SH-SY5Y (cell line): ENCODE measurements around the gene NRN1.

Source experiments
- GATA2 ChIP-seq: IDR thresholded peaks from 2 replicates; pipeline ENCODE4 v1.6.1; 2011; ENCODE audit warnings: mild to moderate bottlenecking, low read depth, low read length
- GATA3 ChIP-seq: IDR thresholded peaks from 2 replicates; pipeline ENCODE4 v1.6.1; 2011; ENCODE audit warnings: low read depth, mild to moderate bottlenecking, low read length, moderate library complexity

NRN1 gene

GRCh38 chr6:6005051-6006005, 1.4 kb downstream of the NRN1 start:
- TF ChIP-seq GATA3 (no peak), GATA2 (no peak)

GRCh38 chr6:6004390-6004995, 2.2 kb downstream of the NRN1 start:
- no peak for TF ChIP-seq GATA2
- no peak for TF ChIP-seq GATA3

- TF ChIP-seq GATA2 = no peak
- no peak for TF ChIP-seq GATA3
Measured at GRCh38 chr6:6003621-6004366, 2.9 kb downstream of the NRN1 start.

DNA sequence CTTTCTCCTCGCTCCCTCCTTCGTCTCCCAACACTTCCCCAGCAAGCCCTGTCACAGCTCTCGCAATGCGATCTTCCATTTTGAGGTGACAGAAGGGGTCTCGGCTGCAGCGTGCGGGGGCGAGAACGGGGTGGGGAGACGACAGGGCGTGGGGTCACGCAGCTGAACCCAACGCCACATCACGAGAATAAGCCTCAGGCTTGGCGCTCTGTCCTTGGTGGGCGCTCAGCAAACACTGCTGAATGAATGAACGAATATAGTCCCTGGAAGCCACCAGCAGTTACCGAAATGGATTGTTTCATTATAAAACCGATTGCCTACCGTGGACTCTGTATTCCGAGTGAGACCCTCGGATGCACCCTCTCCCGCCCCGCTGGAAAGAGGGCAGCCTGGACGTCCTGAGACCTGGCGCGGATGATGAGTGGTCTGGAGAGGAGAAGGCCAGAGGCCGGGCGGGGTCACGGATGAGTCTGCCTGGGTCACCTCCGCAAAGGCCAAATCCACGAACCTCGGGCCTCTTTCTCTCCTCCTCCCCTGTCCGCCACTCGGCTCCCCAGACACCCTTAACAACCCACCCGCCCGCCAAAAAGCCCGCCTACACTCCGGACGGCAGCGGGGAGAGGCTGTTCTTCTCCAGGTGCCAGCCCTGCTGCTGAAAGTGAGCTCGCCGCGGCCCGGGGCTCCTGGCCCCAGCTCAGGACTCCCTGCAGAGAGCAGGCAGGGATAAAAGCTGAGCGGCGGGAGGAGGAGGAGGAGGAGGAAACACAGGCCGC, 3.7 kb downstream of the NRN1 start:
- TF ChIP-seq GATA2 = no peak
- no peak for TF ChIP-seq GATA3

- TF ChIP-seq GATA3 = no peak
- TF ChIP-seq GATA2 = no peak
Measured at GRCh38 chr6:6002005-6002847, 4.5 kb downstream of the NRN1 start.

DNA sequence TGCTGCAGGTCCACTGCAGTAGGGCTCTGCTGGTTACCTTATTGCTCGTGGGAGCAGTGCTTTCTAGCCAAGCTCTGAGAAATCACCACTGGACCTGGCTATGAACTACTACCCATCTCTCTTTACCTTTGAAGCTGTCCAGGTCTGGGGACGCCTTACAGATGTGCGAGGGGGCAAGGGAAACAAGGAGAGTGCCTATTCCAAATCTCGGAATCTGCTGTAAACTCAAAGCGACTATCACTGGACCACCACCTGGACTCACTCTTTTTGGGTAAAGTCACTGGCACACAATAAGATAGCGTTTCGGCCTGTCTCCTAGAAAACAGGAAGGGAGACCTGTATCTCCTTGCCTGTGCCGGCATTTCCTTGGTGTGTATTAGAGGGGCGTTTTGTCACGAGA, 5.3 kb downstream of the NRN1 start:
- no peak for TF ChIP-seq GATA3
- no peak for TF ChIP-seq GATA2

DNA sequence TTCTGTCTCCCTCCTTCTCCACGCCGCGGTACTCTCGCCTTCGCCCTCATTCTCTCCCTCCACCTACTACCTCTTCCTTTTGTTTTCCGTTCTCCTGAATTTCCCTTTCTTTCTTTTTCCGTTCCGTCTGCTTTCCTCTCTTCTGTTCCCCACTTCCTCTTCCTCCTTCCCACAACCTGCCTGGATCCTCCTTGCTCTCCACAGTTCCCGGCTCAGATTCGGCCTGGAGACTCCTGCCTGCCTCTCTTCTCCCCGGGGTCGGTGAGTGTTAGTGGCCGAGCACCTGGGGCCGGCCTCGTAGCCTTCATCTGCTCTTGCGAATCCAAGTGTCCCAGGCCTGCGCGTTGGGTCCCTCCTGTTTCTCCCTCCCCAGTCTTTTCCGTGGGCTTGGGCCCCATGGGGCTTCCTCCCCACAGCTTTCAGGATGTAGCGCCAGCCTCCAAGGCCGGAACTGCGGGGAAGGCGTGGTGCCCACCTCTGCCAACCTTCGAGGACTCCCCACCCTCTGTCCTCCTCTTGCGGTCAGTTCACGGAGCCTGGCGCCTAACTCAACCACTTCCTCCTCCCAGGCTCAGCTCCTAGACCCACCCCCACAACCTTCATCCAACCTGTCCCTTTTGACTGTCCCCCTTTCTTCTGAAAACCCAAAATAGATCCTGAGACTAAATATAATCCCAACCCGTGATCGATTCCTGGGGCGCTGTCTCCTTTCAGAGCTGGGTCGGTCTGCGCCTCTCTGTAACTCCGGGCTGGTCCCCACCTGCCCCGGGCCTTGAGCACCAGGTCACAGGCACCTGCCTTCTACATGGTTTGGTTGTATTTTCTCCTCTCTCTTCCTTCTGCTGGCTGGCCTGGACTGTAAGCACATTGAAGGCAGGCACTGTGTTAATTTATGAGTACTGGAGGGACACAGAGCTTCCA, 6.8 kb downstream of the NRN1 start:
- no peak for TF ChIP-seq GATA3
- no peak for TF ChIP-seq GATA2

- no peak for TF ChIP-seq GATA2
- no peak for TF ChIP-seq GATA3
Measured at GRCh38 chr6:5998711-5999687, 7.7 kb downstream of the NRN1 start.

- TF ChIP-seq GATA2 (no peak), GATA3 (no peak)
Measured at GRCh38 chr6:5998236-5998635, 8.5 kb downstream of the NRN1 start.

DNA sequence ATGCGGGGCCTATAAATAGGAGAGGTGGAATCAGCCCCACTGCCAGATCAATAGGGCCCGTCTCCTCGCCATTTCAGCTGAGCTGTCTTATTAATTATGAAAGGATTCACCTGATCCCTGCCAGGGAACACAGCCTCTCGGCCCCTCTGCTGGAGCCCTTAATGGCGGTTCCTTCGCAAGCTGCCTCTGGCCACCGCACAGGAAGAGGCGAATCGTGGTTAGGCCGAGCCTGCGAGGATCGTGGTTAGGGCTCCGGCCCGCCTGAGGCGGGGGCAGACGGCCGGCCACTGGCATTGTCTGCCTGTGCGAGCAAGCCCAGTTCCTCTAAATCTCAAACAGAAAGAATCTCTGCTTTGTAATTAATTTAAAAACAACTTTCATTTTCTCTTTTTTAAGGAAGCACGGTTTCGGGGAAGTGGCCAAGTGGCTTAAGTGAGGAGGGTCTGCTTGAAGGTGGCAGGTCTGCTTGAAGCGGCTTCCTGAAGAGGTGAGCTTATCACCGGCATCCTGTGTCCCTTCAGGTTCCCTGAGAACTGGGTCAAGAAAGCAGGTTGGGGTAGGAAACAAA, 9.2 kb downstream of the NRN1 start:
- TF ChIP-seq GATA3 (no peak), GATA2 (no peak)

- TF ChIP-seq GATA2 (no peak), GATA3 (no peak)
Measured at GRCh38 chr6:5996714-5997419, 9.9 kb downstream of the NRN1 start.
